HG02973 (cell line): ENCODE data around the gene GNAI1.

Source experiments
- ATAC-seq: cut with Tn5 transposase; IDR thresholded peaks from one replicate; pipeline ENCODE4 v1.9.1; 2021; ENCODE audit warnings: moderate library complexity; ENCODE audit not compliant: unreplicated experiment

Gene GNAI1

GRCh38 chr7:80244206-80244916, 109.7 kb downstream of the GNAI1 start:
- ATAC-seq, result no peak

GRCh38 chr7:80247144-80247543, 112.5 kb downstream of the GNAI1 start:
- no peak for ATAC-seq

- ATAC-seq, result no peak
Measured at GRCh38 chr7:80247891-80248290, 113.3 kb downstream of the GNAI1 start.

- ATAC-seq, result no peak
Measured at GRCh38 chr7:80249184-80249583, 114.6 kb downstream of the GNAI1 start.

- ATAC-seq, result no peak
Measured at GRCh38 chr7:80249619-80250295, 115.1 kb downstream of the GNAI1 start.

GRCh38 chr7:80253237-80253636, 118.6 kb downstream of the GNAI1 start:
- no peak for ATAC-seq

- no peak for ATAC-seq
Measured at GRCh38 chr7:80253653-80254052, 119.0 kb downstream of the GNAI1 start.

- ATAC-seq, result no peak
Measured at GRCh38 chr7:80255656-80256055, 121.0 kb downstream of the GNAI1 start.

- ATAC-seq, result no peak
Measured at GRCh38 chr7:80257756-80258155, 123.1 kb downstream of the GNAI1 start.

- no peak for ATAC-seq
Measured at GRCh38 chr7:80260606-80261005, 126.0 kb downstream of the GNAI1 start.

- no peak for ATAC-seq
Measured at GRCh38 chr7:80263333-80263732, 128.7 kb downstream of the GNAI1 start.

GRCh38 chr7:80263821-80264220, 129.2 kb downstream of the GNAI1 start:
- no peak for ATAC-seq

- ATAC-seq, result no peak
Measured at GRCh38 chr7:80264769-80265495, 130.3 kb downstream of the GNAI1 start.

GRCh38 chr7:80272560-80273239, 138.1 kb downstream of the GNAI1 start:
- ATAC-seq, result no peak

- ATAC-seq, result no peak
Measured at GRCh38 chr7:80273327-80273726, 138.7 kb downstream of the GNAI1 start.

- no peak for ATAC-seq
Measured at GRCh38 chr7:80275192-80275605, 140.6 kb downstream of the GNAI1 start.
